Activated naive CD8-positive, alpha-beta T cell treated with anti-CD3 and anti-CD28 coated beads for 36 hours (primary cell): ENCODE data around the gene BRAF. TPM values are rescaled to one million over a fixed set of nuclear protein-coding genes. Genes with fewer than 3 reads are reported as not detected.
A peak's percentile ranks its signal among the peaks of the same experiment; 100 is the strongest.
"Not testable (repeated sequence)": the region's sequence is repeated elsewhere in the genome, so short reads cannot be mapped to it uniquely, and the experiment has no call there.

Source experiments
- DNase-seq: peaks from one replicate; pipeline ENCODE4 v3.0.0; 2021
- H3K27ac Mint-ChIP-seq: one replicate; pipeline ENCODE4 v1.8.0; 2022; ENCODE audit warnings: mild to moderate bottlenecking, moderate library complexity, mixed read lengths
- H3K27me3 Mint-ChIP-seq: one replicate; pipeline ENCODE4 v1.8.0; 2022; ENCODE audit warnings: mild to moderate bottlenecking, mixed read lengths
- H3K36me3 Mint-ChIP-seq: one replicate; pipeline ENCODE4 v1.8.0; 2021; ENCODE audit warnings: mild to moderate bottlenecking, mixed read lengths
- H3K4me1 Mint-ChIP-seq: one replicate; pipeline ENCODE4 v1.8.0; 2021; ENCODE audit warnings: mixed read lengths
- H3K4me3 Mint-ChIP-seq: one replicate; pipeline ENCODE4 v1.8.0; 2022; ENCODE audit warnings: mild to moderate bottlenecking, moderate library complexity, mixed read lengths
- H3K9me3 Mint-ChIP-seq: one replicate; pipeline ENCODE4 v1.8.0; 2022; ENCODE audit warnings: mixed read lengths
- total RNA-seq, 2 experiments: library from RNA; stranded (reverse); gene quantifications; one replicate each; pipeline ENCODE4 v1.2.3, GENCODE V29; 2021

Gene BRAF
- total RNA-seq, 2 experiments from 2014 or later, result 26.6 to 27.0 TPM

GRCh38 chr7:140926021-140926817, 1.5 kb upstream of the BRAF start:
- Mint-ChIP-seq H3K4me1 (peaks cover 8% of the 10 kb centered on the region), H3K9me3 (peaks cover 4% of the 10 kb centered on the region), H3K27me3 (no peaks in the 10 kb centered on the region), H3K4me3 (no peak overlapping the region), H3K27ac (no peak overlapping the region), H3K36me3 (no peaks in the 10 kb centered on the region)
- no peak for DNase-seq

GRCh38 chr7:140924019-140924820, 509 bp downstream of the BRAF start:
- DNase-seq, result peak; percentile 66
- H3K27ac Mint-ChIP-seq, result no peak overlapping the region
- peaks cover 4% of the 10 kb centered on the region for H3K36me3 Mint-ChIP-seq
- H3K27me3 Mint-ChIP-seq, result no peaks in the 10 kb centered on the region
- H3K4me3 Mint-ChIP-seq, result no peak overlapping the region
- peaks cover 4% of the 10 kb centered on the region for H3K9me3 Mint-ChIP-seq
- H3K4me1 Mint-ChIP-seq, result peaks cover 19% of the 10 kb centered on the region

- Mint-ChIP-seq H3K9me3 (peaks cover 4% of the 10 kb centered on the region), H3K4me1 (peaks cover 19% of the 10 kb centered on the region), H3K36me3 (peaks cover 9% of the 10 kb centered on the region), H3K27me3 (no peaks in the 10 kb centered on the region), H3K4me3 (no peak overlapping the region), H3K27ac (no peak overlapping the region)
- no peak for DNase-seq
Observed at GRCh38 chr7:140923358-140924006, 1.2 kb downstream of the BRAF start.

- Mint-ChIP-seq H3K36me3 (peaks cover 16% of the 10 kb centered on the region), H3K9me3 (peaks cover 2% of the 10 kb centered on the region), H3K4me3 (no peak overlapping the region), H3K4me1 (peaks cover 19% of the 10 kb centered on the region), H3K27me3 (no peaks in the 10 kb centered on the region), H3K27ac (no peak overlapping the region)
- DNase-seq, result no peak
Observed at GRCh38 chr7:140922741-140923345, 1.9 kb downstream of the BRAF start.

- Mint-ChIP-seq H3K9me3 (no peaks in the 10 kb centered on the region), H3K4me3 (no peak overlapping the region), H3K27me3 (no peaks in the 10 kb centered on the region), H3K36me3 (peaks cover 27% of the 10 kb centered on the region), H3K27ac (no peak overlapping the region), H3K4me1 (peaks cover 33% of the 10 kb centered on the region)
- no peak for DNase-seq
Observed at GRCh38 chr7:140920745-140921144, 4.0 kb downstream of the BRAF start.

- DNase-seq, result no peak
- H3K9me3 Mint-ChIP-seq, result no peaks in the 10 kb centered on the region
- H3K27me3 Mint-ChIP-seq, result no peaks in the 10 kb centered on the region
- H3K27ac Mint-ChIP-seq, result no peak overlapping the region
- H3K36me3 Mint-ChIP-seq, result peaks cover 29% of the 10 kb centered on the region
- peaks cover 35% of the 10 kb centered on the region for H3K4me1 Mint-ChIP-seq
- no peak overlapping the region for H3K4me3 Mint-ChIP-seq
Observed at GRCh38 chr7:140918236-140918635, 6.5 kb downstream of the BRAF start.

- Mint-ChIP-seq H3K27ac (no peak overlapping the region), H3K36me3 (peaks cover 29% of the 10 kb centered on the region), H3K4me3 (no peak overlapping the region), H3K9me3 (no peaks in the 10 kb centered on the region), H3K4me1 (peaks cover 44% of the 10 kb centered on the region), H3K27me3 (no peaks in the 10 kb centered on the region)
- DNase-seq, result no peak
Observed at GRCh38 chr7:140917258-140917657, 7.5 kb downstream of the BRAF start.

GRCh38 chr7:140915935-140916555, 8.7 kb downstream of the BRAF start:
- Mint-ChIP-seq H3K4me1 (peaks cover 42% of the 10 kb centered on the region), H3K4me3 (no peak overlapping the region), H3K9me3 (no peaks in the 10 kb centered on the region), H3K27me3 (no peaks in the 10 kb centered on the region), H3K27ac (no peak overlapping the region), H3K36me3 (peaks cover 29% of the 10 kb centered on the region)
- no peak for DNase-seq

GRCh38 chr7:140914083-140914482, 10.6 kb downstream of the BRAF start:
- Mint-ChIP-seq H3K27me3 (no peaks in the 10 kb centered on the region), H3K36me3 (peaks cover 35% of the 10 kb centered on the region), H3K9me3 (no peaks in the 10 kb centered on the region), H3K4me1 (peaks cover 32% of the 10 kb centered on the region), H3K27ac (no peak overlapping the region), H3K4me3 (no peak overlapping the region)
- no peak for DNase-seq

- H3K4me3 Mint-ChIP-seq, H3K9me3 Mint-ChIP-seq, H3K27ac Mint-ChIP-seq, DNase-seq, H3K27me3 Mint-ChIP-seq: not testable (repeated sequence)
- Mint-ChIP-seq H3K36me3 (peaks cover 31% of the 10 kb centered on the region), H3K4me1 (peaks cover 33% of the 10 kb centered on the region)
Observed at GRCh38 chr7:140913596-140913928, 11.2 kb downstream of the BRAF start.

GRCh38 chr7:140911746-140912145, 13.0 kb downstream of the BRAF start:
- DNase-seq, result no peak
- H3K9me3 Mint-ChIP-seq, result no peaks in the 10 kb centered on the region
- peaks cover 14% of the 10 kb centered on the region for H3K36me3 Mint-ChIP-seq
- no peak overlapping the region for H3K27ac Mint-ChIP-seq
- no peaks in the 10 kb centered on the region for H3K27me3 Mint-ChIP-seq
- no peak overlapping the region for H3K4me3 Mint-ChIP-seq
- H3K4me1 Mint-ChIP-seq, result peaks cover 30% of the 10 kb centered on the region

GRCh38 chr7:140909476-140910161, 15.1 kb downstream of the BRAF start:
- Mint-ChIP-seq H3K27ac (no peak overlapping the region), H3K4me3 (no peak overlapping the region), H3K36me3 (peaks cover 17% of the 10 kb centered on the region), H3K9me3 (peaks cover 1% of the 10 kb centered on the region), H3K4me1 (peaks cover 26% of the 10 kb centered on the region), H3K27me3 (no peaks in the 10 kb centered on the region)
- no peak for DNase-seq

- Mint-ChIP-seq H3K36me3 (peaks cover 26% of the 10 kb centered on the region), H3K9me3 (peaks cover 7% of the 10 kb centered on the region), H3K27me3 (no peaks in the 10 kb centered on the region), H3K27ac (no peak overlapping the region), H3K4me3 (no peak overlapping the region), H3K4me1 (peaks cover 31% of the 10 kb centered on the region)
- DNase-seq, result no peak
Observed at GRCh38 chr7:140908361-140908760, 16.4 kb downstream of the BRAF start.

GRCh38 chr7:140903741-140904480, 20.8 kb downstream of the BRAF start:
- peak overlapping the region; percentile 92 for H3K27ac Mint-ChIP-seq
- H3K9me3 Mint-ChIP-seq, result peaks cover 9% of the 10 kb centered on the region
- peak; percentile 14 for DNase-seq
- H3K4me3 Mint-ChIP-seq, result peak overlapping the region; percentile 62
- H3K36me3 Mint-ChIP-seq, result peaks cover 25% of the 10 kb centered on the region
- H3K27me3 Mint-ChIP-seq, result no peaks in the 10 kb centered on the region
- peaks cover 50% of the 10 kb centered on the region for H3K4me1 Mint-ChIP-seq
